MM.1S (cell line): ENCODE measurements around the gene SELENBP1.

ENCODE experiments used
- DNase-seq: peaks from one replicate; pipeline ENCODE4 v3.0.0-alpha.2; 2015
- H2AFZ ChIP-seq: fragments of 300-600 bp; sonication (generic); 2 replicates; pipeline ENCODE4 v1.6.0; 2016; ENCODE audit warnings: antibody characterized with exemption, low read length
- H3F3A ChIP-seq: fragments of 300-600 bp; sonication (generic); 2 replicates; pipeline ENCODE4 v1.6.1; 2016; ENCODE audit warnings: mild to moderate bottlenecking, antibody characterized with exemption, low read length, moderate library complexity, mixed read lengths; ENCODE audit not compliant: insufficient read depth
- H3K27ac ChIP-seq: fragments of 300-600 bp; sonication (generic); 2 replicates; pipeline ENCODE4 v1.5.1; 2016; ENCODE audit warnings: mild to moderate bottlenecking, low read length
- H3K27me3 ChIP-seq: fragments of 300-600 bp; sonication (generic); replicated peaks from 2 replicates; pipeline ENCODE4 v1.6.0; 2016; ENCODE audit warnings: low read length; ENCODE audit not compliant: insufficient read depth
- H3K36me3 ChIP-seq: fragments of 300-600 bp; sonication (generic); replicated peaks from 2 replicates; pipeline ENCODE4 v1.6.1; 2016; ENCODE audit warnings: mild to moderate bottlenecking, low read length, mixed read lengths; ENCODE audit not compliant: insufficient read depth
- H3K4me1 ChIP-seq: fragments of 300-600 bp; sonication (generic); 2 replicates; pipeline ENCODE4 v1.6.1; 2016; ENCODE audit warnings: low read length, mixed read lengths
- H3K4me2 ChIP-seq: fragments of 300-600 bp; sonication (generic); 2 replicates; pipeline ENCODE4 v1.6.0; 2016; ENCODE audit warnings: low read depth, low read length
- H3K4me3 ChIP-seq: fragments of 300-600 bp; sonication (generic); 2 replicates; pipeline ENCODE4 v1.5.1; 2016; ENCODE audit warnings: low read length, mixed read lengths
- H3K79me2 ChIP-seq: fragments of 300-600 bp; sonication (generic); 2 replicates; pipeline ENCODE4 v1.6.1; 2016; ENCODE audit warnings: mixed run types, low read length, mixed read lengths
- H3K9ac ChIP-seq: fragments of 300-600 bp; sonication (generic); 2 replicates; pipeline ENCODE4 v1.6.1; 2016; ENCODE audit warnings: low read length, mixed read lengths
- H3K9me2 ChIP-seq: fragments of 300-600 bp; sonication (generic); replicated peaks from 2 replicates; pipeline ENCODE4 v1.6.1; 2016; ENCODE audit warnings: mild to moderate bottlenecking, low read length, mixed read lengths; ENCODE audit not compliant: insufficient read depth
- H3K9me3 ChIP-seq: fragments of 300-600 bp; sonication (generic); replicated peaks from 2 replicates; pipeline ENCODE4 v1.6.1; 2016; ENCODE audit warnings: mild to moderate bottlenecking, low read length, mixed read lengths; ENCODE audit not compliant: insufficient read depth
- H4K20me1 ChIP-seq: fragments of 300-600 bp; sonication (generic); 2 replicates; pipeline ENCODE4 v1.6.1; 2016; ENCODE audit warnings: mild to moderate bottlenecking, low read length, moderate library complexity, mixed read lengths; ENCODE audit not compliant: insufficient read depth
- EZH2 ChIP-seq: fragments of 300-600 bp; sonication (generic); optimal IDR thresholded peaks from 2 replicates; pipeline ENCODE3; 2017; ENCODE audit warnings: low read depth, mild to moderate bottlenecking, antibody characterized with exemption, low read length, mixed read lengths
- EZH2phosphoT487 ChIP-seq: fragments of 300-600 bp; sonication (generic); IDR thresholded peaks from 2 replicates; pipeline ENCODE4 v1.6.1; 2018; ENCODE audit warnings: antibody characterized with exemption, low read length
- TF ChIP-seq, protein P1 (sequence below): fragments of 300-600 bp; sonication (generic); IDR thresholded peaks from 2 replicates; pipeline ENCODE4 v1.5.1; 2016; ENCODE audit warnings: antibody characterized with exemption, low read length, mixed read lengths

Gene SELENBP1

DNA sequence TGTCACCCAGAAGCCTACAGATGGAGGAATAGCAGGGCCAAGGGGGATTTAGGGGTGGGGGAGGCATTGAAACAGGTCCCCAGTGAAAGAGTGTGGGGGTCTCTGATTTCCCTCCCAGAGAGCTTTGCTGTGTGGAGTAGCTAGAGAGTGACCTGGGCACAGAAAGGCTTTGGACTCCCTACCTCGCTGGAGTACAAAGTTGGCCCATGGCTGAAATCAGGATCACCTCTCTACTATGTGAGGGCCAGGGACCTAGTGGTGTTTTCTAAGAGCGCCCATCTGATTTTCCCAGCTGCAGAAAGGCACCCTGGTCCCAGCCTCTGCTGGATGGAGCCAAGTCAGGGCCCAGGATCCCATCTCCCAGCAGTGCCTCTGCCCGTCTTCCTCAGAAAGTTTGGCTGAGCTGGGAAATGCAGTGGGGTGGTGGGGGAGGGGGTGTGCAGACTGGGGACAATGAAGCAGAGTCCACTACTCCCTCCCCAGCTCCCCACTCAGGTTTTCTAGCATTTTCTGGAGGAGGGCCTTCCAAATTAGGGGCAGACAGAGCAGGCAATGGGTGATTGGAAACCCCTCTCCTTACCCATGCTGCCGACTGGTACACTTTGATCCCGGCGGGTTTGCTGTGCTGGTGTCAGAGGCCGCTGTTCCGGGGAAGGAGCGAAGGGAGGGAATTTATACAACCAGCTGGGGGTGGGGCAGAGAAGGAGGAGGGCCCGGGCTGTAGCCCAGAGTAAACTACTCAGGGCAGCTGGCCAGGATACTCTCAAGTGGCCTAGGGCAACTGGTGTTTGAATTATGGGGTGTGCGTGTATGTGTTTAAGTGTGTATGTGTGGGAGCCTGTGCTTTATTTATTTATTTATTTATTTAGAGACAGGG lies at the start of gene SELENBP1:
TSS of gene SELENBP1 (minus strand) at position 648 of the 877 bp plus-strand sequence. CDS start at position 584, 64 bp downstream.
- H4K20me1 ChIP-seq, result no peaks in the 10 kb centered on the region
- no peak within 1 kb of the TSS for H3K27ac ChIP-seq
- H3K4me1 ChIP-seq, result no peaks in the 10 kb centered on the region
- H3K27me3 ChIP-seq, result no peaks in the 10 kb centered on the region
- H2AFZ ChIP-seq, result no peak within 1 kb of the TSS
- H3K9me3 ChIP-seq, result no peaks in the 10 kb centered on the region
- H3K9me2 ChIP-seq, result no peaks in the 10 kb centered on the region
- H3K36me3 ChIP-seq, result no peaks in the 10 kb centered on the region
- no peak within 1 kb of the TSS for H3K4me2 ChIP-seq
- no peak within 1 kb of the TSS for H3K4me3 ChIP-seq
- TF ChIP-seq EZH2 (no peak), EZH2phosphoT487 (no peak)
- TF ChIP-seq, protein P1, sequence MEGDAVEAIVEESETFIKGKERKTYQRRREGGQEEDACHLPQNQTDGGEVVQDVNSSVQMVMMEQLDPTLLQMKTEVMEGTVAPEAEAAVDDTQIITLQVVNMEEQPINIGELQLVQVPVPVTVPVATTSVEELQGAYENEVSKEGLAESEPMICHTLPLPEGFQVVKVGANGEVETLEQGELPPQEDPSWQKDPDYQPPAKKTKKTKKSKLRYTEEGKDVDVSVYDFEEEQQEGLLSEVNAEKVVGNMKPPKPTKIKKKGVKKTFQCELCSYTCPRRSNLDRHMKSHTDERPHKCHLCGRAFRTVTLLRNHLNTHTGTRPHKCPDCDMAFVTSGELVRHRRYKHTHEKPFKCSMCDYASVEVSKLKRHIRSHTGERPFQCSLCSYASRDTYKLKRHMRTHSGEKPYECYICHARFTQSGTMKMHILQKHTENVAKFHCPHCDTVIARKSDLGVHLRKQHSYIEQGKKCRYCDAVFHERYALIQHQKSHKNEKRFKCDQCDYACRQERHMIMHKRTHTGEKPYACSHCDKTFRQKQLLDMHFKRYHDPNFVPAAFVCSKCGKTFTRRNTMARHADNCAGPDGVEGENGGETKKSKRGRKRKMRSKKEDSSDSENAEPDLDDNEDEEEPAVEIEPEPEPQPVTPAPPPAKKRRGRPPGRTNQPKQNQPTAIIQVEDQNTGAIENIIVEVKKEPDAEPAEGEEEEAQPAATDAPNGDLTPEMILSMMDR, result no peak
- H3K79me2 ChIP-seq, result no peaks in the 10 kb centered on the region
- no peak for DNase-seq
- no peak within 1 kb of the TSS for H3K9ac ChIP-seq
- no peaks in the 10 kb centered on the region for H3F3A ChIP-seq

DNA sequence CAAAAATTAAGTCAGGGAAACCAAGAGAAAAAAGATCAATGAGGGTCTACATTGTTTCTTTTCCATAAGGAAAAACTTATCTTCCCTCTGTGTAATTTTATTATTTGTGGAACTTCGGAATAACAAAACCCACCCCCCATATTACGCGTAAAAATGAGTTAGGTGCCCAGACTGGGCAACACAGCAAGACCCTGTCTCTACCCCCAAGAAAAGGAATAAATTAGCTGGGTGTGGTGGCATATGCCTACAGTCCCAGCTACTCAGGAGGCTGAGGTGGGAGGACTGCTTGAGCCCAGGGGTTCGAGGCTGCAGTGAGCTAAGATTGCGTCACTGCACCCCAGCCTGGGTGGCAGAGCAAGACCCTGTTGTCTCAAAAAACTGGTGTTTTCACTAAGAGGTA lies 47.3 kb upstream of the SELENBP1 start:
- Histone ChIP-seq H3F3A (no peaks in the 10 kb centered on the region), H2AFZ (no peak overlapping the region), H3K4me1 (no peaks in the 10 kb centered on the region), H3K79me2 (no peaks in the 10 kb centered on the region), H3K4me3 (no peak overlapping the region), H3K9me2 (no peaks in the 10 kb centered on the region), H3K9ac (no peak overlapping the region), H3K27ac (no peak overlapping the region), H4K20me1 (no peaks in the 10 kb centered on the region), H3K4me2 (no peak overlapping the region), H3K36me3 (peaks cover 2% of the 10 kb centered on the region; the same call in 1 of the 2 replicates), H3K27me3 (no peaks in the 10 kb centered on the region), H3K9me3 (no peaks in the 10 kb centered on the region)
- TF ChIP-seq EZH2phosphoT487 (no peak), EZH2 (no peak)
- TF ChIP-seq, protein P1, result no peak
- no peak for DNase-seq

DNA sequence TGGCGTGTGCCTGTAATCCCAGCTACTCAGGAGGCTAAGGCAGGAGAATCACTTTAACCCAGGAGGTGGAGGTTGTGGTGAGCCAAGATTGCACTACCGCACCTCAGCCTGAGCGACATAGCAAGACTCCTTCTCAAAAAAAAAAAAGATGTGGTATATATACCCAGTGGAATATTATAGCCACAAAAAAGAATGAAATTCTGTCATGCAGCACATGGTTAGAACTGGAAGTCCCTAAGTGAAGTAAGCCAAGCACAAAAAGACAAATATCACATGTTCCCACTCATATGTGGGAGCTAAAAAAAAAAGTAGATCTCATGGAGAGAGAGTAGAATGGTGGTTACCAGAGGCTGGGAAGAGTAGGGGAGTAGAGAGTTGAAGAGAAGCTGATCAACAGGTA lies 45.6 kb upstream of the SELENBP1 start:
- no peaks in the 10 kb centered on the region for H3K9me2 ChIP-seq
- no peaks in the 10 kb centered on the region for H4K20me1 ChIP-seq
- no peaks in the 10 kb centered on the region for H3K4me1 ChIP-seq
- H3K9ac ChIP-seq, result no peak overlapping the region
- no peak overlapping the region for H3K4me3 ChIP-seq
- H3K79me2 ChIP-seq, result no peaks in the 10 kb centered on the region
- DNase-seq, result no peak
- peaks cover 2% of the 10 kb centered on the region; the same call in 1 of the 2 replicates for H3K36me3 ChIP-seq
- TF ChIP-seq, protein P1, result no peak
- TF ChIP-seq EZH2, result no peak
- TF ChIP-seq EZH2phosphoT487, result no peak
- no peaks in the 10 kb centered on the region for H3K27me3 ChIP-seq
- no peak overlapping the region for H3K4me2 ChIP-seq
- H3K9me3 ChIP-seq, result no peaks in the 10 kb centered on the region
- no peak overlapping the region for H3K27ac ChIP-seq
- H2AFZ ChIP-seq, result no peak overlapping the region
- no peaks in the 10 kb centered on the region for H3F3A ChIP-seq
